ENCODE data around the gene LRMDA. TPM values are rescaled to one million over a fixed set of nuclear protein-coding genes. Genes with fewer than 3 reads are reported as not detected.

LRMDA gene
- total RNA-seq, 4 donors from 2014 or later = 2.2 to 7.8 (median 4.5) TPM

- Histone ChIP-seq H3K4me3 (no peak overlapping the region), H3K9me3 (peaks cover 9 to 11% of the 10 kb centered on the region in 2 donors), H3K27me3 (no peaks in the 10 kb centered on the region), H3K36me3 (no peaks in the 10 kb centered on the region), H3K27ac (no peak overlapping the region), H3K4me1 (no peaks in the 10 kb centered on the region)
- intact Hi-C loops (cut with DNase I; ENCODE audit: low total_unique reads) (no loop called here), in situ Hi-C loops (cut with MboI; ENCODE audit: low pct_ligation_motif_present in 1 of 4, low pct_unique_long_range_greater_than_20kb in 1 of 4, low sequenced_read_pairs in 3 of 4) (no loop called here)
- TF ChIP-seq CTCF (IDR thresholded peaks at IDR 0.05) (no peak), POLR2AphosphoS5 (IDR thresholded peaks at IDR 0.05) (no peak), EP300 (IDR thresholded peaks at IDR 0.05; ENCODE audit: low read depth) (no peak), POLR2A (IDR thresholded peaks at IDR 0.05) (no peak)
- DNase-seq = no peak
- WGBS, 2 donors (ENCODE audit: low coverage in 1 of 2) = 84 to 91% methylated on average over 3 to 5 of the region's 5 CpGs
Observed at GRCh38 chr10:76492678-76493472, 1061.5 kb downstream of the LRMDA start.

- Histone ChIP-seq H3K9me3 (peaks cover 0 to 4% of the 10 kb centered on the region in 2 donors), H3K27ac (no peak overlapping the region), H3K36me3 (no peaks in the 10 kb centered on the region), H3K27me3 (no peaks in the 10 kb centered on the region), H3K4me3 (no peak overlapping the region), H3K4me1 (no peaks in the 10 kb centered on the region)
- in situ Hi-C loops (cut with MboI; ENCODE audit: low pct_ligation_motif_present in 1 of 4, low pct_unique_long_range_greater_than_20kb in 1 of 4, low sequenced_read_pairs in 3 of 4) (no loop called here), intact Hi-C loops (cut with DNase I; ENCODE audit: low total_unique reads) (no loop called here)
- TF ChIP-seq EP300 (IDR thresholded peaks at IDR 0.05; ENCODE audit: low read depth) (no peak), POLR2A (IDR thresholded peaks at IDR 0.05) (no peak), CTCF (IDR thresholded peaks at IDR 0.05) (no peak), POLR2AphosphoS5 (IDR thresholded peaks at IDR 0.05) (no peak)
- DNase-seq = no peak
Observed at GRCh38 chr10:76497666-76498065, 1066.2 kb downstream of the LRMDA start.

GRCh38 chr10:76504823-76505222 lies 1073.4 kb downstream of the LRMDA start:
- H3K4me3 ChIP-seq = no peak overlapping the region
- H3K27ac ChIP-seq = no peak overlapping the region
- WGBS, 2 donors (ENCODE audit: low coverage in 1 of 2) = 91 to 100% methylated on average over 1 of the region's 1 CpG
- peaks cover 4 to 18% of the 10 kb centered on the region in 2 donors for H3K9me3 ChIP-seq
- H3K4me1 ChIP-seq = no peaks in the 10 kb centered on the region
- no peak for DNase-seq
- no peaks in the 10 kb centered on the region for H3K36me3 ChIP-seq
- TF ChIP-seq POLR2AphosphoS5 (IDR thresholded peaks at IDR 0.05) (no peak), POLR2A (IDR thresholded peaks at IDR 0.05) (no peak), EP300 (IDR thresholded peaks at IDR 0.05; ENCODE audit: low read depth) (no peak), CTCF (IDR thresholded peaks at IDR 0.05) (no peak)
- intact Hi-C loops (cut with DNase I; ENCODE audit: low total_unique reads) = no loop called here
- in situ Hi-C loops (cut with MboI; ENCODE audit: low pct_ligation_motif_present in 1 of 4, low pct_unique_long_range_greater_than_20kb in 1 of 4, low sequenced_read_pairs in 3 of 4) = no loop called here
- H3K27me3 ChIP-seq = no peaks in the 10 kb centered on the region

GRCh38 chr10:76509446-76509845 lies 1078.0 kb downstream of the LRMDA start:
- Histone ChIP-seq H3K36me3 (no peaks in the 10 kb centered on the region), H3K4me1 (no peaks in the 10 kb centered on the region), H3K27me3 (no peaks in the 10 kb centered on the region), H3K9me3 (peaks cover 4 to 8% of the 10 kb centered on the region in 2 donors), H3K27ac (no peak overlapping the region), H3K4me3 (no peak overlapping the region)
- DNase-seq = no peak
- intact Hi-C loops (cut with DNase I; ENCODE audit: low total_unique reads) (no loop called here), in situ Hi-C loops (cut with MboI; ENCODE audit: low pct_ligation_motif_present in 1 of 4, low pct_unique_long_range_greater_than_20kb in 1 of 4, low sequenced_read_pairs in 3 of 4) (no loop called here)
- no peak for TF ChIP-seq CTCF (IDR thresholded peaks at IDR 0.05)
- TF ChIP-seq POLR2AphosphoS5 (IDR thresholded peaks at IDR 0.05) = no peak
- TF ChIP-seq POLR2A (IDR thresholded peaks at IDR 0.05) = no peak
- TF ChIP-seq EP300 (IDR thresholded peaks at IDR 0.05; ENCODE audit: low read depth) = no peak
- WGBS, 2 donors (ENCODE audit: low coverage in 1 of 2) = 50% methylated on average over 3 of the region's 3 CpGs; no CpG with 5 or more reads in 1 of the 2 donors

Measured in transverse colon (tissue), 4 donors.